Measurements from ENCODE around the gene HMG20A. TPM values are rescaled to one million over a fixed set of nuclear protein-coding genes. Genes with fewer than 3 reads are reported as not detected.

Gene HMG20A
- total and polyA plus RNA-seq, 2 of the 13 experiments (the other 11 are each of a cell fraction or from before 2014, with no cell fraction given) = 28.0 to 35.2 TPM

DNA sequence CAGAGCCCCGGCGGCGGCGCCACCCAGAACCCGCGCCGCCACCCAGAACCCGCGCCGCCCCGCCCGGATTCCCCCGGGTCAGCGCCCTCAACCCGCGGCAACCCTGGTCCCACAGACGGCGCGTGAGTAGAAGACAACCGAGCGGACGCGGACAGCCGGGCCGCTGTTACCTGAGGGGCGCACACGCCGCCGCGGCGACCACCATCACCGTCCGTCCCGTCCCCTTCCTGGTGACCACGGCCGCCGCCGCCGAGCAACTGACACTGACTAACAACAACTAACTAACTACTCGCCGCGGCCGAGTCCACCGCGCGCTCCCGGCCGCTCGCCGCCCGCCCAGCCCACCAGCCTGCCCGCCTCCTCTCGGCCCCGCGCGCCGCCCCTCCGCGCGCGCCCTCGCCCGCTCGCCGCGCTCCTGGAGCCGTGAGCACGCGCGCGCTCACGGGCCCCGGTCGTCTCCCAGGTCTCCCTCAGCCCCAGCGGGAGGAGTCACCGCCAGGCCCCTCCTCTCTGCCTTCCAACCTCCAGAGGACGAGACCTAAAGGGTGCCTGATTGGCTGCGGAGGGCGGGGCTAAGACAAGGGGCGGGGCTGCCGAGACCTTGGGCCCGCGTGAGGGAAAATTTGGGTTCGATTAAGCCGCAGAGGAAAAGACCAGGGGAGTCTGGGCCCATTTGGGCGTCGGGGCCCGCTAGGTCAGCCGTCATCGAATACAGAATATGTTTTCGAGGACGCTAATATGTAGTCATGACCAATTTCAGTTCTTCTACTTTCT is 665 bp upstream of the HMG20A start, which contains the start of gene PEAK1:
Gene PEAK1, minus strand, starts transcription at position 269 of the 774 bp plus-strand sequence. CDS start 238,178 bp downstream, outside the sequence.
- POLR2A ChIA-PET = interaction anchor here (1.0 kb wide), 1 partner anchor 17 kb away, joined by 4 read pairs; no protein-coding TSS in a partner anchor
- Histone ChIP-seq H3K79me2 (ENCODE audit: insufficient read depth, low read length) (peaks cover 80% of the 10 kb centered on the region), H2AFZ (ENCODE audit: low read length) (peak within 1 kb of the TSS; percentile 94)
- TF ChIP-seq, protein P1, sequence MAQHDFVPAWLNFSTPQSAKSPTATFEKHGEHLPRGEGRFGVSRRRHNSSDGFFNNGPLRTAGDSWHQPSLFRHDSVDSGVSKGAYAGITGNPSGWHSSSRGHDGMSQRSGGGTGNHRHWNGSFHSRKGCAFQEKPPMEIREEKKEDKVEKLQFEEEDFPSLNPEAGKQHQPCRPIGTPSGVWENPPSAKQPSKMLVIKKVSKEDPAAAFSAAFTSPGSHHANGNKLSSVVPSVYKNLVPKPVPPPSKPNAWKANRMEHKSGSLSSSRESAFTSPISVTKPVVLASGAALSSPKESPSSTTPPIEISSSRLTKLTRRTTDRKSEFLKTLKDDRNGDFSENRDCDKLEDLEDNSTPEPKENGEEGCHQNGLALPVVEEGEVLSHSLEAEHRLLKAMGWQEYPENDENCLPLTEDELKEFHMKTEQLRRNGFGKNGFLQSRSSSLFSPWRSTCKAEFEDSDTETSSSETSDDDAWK (CRISPR knock-in tag; IDR thresholded peaks at IDR 0.05) = no peak
- no peak for TF ChIP-seq ZNF749 (CRISPR knock-in tag; IDR thresholded peaks at IDR 0.05; ENCODE audit: borderline replicate concordance)
- TF ChIP-seq NKX3-1 (CRISPR knock-in tag; IDR thresholded peaks at IDR 0.05) = no peak
- TF ChIP-seq, protein P2, sequence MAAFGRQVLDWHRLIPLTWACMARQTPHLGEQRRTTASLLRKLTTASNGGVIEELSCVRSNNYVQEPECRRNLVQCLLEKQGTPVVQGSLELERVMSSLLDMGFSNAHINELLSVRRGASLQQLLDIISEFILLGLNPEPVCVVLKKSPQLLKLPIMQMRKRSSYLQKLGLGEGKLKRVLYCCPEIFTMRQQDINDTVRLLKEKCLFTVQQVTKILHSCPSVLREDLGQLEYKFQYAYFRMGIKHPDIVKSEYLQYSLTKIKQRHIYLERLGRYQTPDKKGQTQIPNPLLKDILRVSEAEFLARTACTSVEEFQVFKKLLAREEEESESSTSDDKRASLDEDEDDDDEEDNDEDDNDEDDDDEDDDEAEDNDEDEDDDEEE (CRISPR knock-in tag; IDR thresholded peaks at IDR 0.05) = no peak
- no peak for TF ChIP-seq ASH2L (IDR thresholded peaks at IDR 0.05; ENCODE audit: insufficient read length, low read depth, low read length)
- TF ChIP-seq ZNF207 (IDR thresholded peaks at IDR 0.05; ENCODE audit: borderline replicate concordance) = no peak
- TF ChIP-seq NPAS2 (CRISPR knock-in tag; IDR thresholded peaks at IDR 0.05; ENCODE audit: borderline replicate concordance) = no peak
- no peak for TF ChIP-seq DMAP1 (CRISPR knock-in tag; IDR thresholded peaks at IDR 0.05)
- TF ChIP-seq BCL6 (CRISPR knock-in tag; IDR thresholded peaks at IDR 0.05) = no peak
- peak; percentile 6 for TF ChIP-seq HNRNPLL (IDR thresholded peaks at IDR 0.05; ENCODE audit: low read depth, low read length, poor library complexity, severe bottlenecking)
- 0 out of 2 replicates have a peak, but pooled peaks have one; percentile 54 for TF ChIP-seq ZNF431 (CRISPR knock-in tag; IDR thresholded peaks at IDR 0.05; ENCODE audit: borderline replicate concordance, low read depth)
- no peak for TF ChIP-seq ZNF839 (CRISPR knock-in tag; IDR thresholded peaks at IDR 0.05; ENCODE audit: borderline replicate concordance)
- no peak for TF ChIP-seq TOE1 (CRISPR knock-in tag; IDR thresholded peaks at IDR 0.05)
- TF ChIP-seq, protein P3, sequence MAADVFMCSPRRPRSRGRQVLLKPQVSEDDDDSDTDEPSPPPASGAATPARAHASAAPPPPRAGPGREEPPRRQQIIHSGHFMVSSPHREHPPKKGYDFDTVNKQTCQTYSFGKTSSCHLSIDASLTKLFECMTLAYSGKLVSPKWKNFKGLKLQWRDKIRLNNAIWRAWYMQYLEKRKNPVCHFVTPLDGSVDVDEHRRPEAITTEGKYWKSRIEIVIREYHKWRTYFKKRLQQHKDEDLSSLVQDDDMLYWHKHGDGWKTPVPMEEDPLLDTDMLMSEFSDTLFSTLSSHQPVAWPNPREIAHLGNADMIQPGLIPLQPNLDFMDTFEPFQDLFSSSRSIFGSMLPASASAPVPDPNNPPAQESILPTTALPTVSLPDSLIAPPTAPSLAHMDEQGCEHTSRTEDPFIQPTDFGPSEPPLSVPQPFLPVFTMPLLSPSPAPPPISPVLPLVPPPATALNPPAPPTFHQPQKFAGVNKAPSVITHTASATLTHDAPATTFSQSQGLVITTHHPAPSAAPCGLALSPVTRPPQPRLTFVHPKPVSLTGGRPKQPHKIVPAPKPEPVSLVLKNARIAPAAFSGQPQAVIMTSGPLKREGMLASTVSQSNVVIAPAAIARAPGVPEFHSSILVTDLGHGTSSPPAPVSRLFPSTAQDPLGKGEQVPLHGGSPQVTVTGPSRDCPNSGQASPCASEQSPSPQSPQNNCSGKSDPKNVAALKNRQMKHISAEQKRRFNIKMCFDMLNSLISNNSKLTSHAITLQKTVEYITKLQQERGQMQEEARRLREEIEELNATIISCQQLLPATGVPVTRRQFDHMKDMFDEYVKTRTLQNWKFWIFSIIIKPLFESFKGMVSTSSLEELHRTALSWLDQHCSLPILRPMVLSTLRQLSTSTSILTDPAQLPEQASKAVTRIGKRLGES (CRISPR knock-in tag; IDR thresholded peaks at IDR 0.05; ENCODE audit: borderline replicate concordance) = no peak
- TF ChIP-seq, protein P4, sequence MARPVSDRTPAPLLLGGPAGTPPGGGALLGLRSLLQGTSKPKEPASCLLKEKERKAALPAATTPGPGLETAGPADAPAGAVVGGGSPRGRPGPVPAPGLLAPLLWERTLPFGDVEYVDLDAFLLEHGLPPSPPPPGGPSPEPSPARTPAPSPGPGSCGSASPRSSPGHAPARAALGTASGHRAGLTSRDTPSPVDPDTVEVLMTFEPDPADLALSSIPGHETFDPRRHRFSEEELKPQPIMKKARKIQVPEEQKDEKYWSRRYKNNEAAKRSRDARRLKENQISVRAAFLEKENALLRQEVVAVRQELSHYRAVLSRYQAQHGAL (CRISPR knock-in tag; IDR thresholded peaks at IDR 0.05; ENCODE audit: not compliant biosample characterization) = no peak
- TF ChIP-seq HOXA7 (CRISPR knock-in tag; IDR thresholded peaks at IDR 0.05) = no peak
- TF ChIP-seq, protein P5, sequence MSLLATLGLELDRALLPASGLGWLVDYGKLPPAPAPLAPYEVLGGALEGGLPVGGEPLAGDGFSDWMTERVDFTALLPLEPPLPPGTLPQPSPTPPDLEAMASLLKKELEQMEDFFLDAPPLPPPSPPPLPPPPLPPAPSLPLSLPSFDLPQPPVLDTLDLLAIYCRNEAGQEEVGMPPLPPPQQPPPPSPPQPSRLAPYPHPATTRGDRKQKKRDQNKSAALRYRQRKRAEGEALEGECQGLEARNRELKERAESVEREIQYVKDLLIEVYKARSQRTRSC (CRISPR knock-in tag; IDR thresholded peaks at IDR 0.05; ENCODE audit: low read depth) = no peak

More for the DNA sequence above, 665 bp upstream of the HMG20A start, which contains the start of gene PEAK1:
- Histone ChIP-seq H3K9me3 (ENCODE audit: low read length) (no peaks in the 10 kb centered on the region), H3K4me3 (replicated peaks in 1 of 3; ENCODE audit: insufficient read depth in 1 of 3, low read depth in 2 of 3, low read length in 3 of 3) (peak within 1 kb of the TSS; percentile 87 to 95 (median 95)), H3K4me2 (ENCODE audit: low read depth, low read length) (peak within 1 kb of the TSS; percentile 84), H3K36me3 (replicated peaks in 1 of 2; ENCODE audit: control insufficient read depth in 1 of 2, insufficient read depth in 2 of 2, low read length in 2 of 2) (no peaks in the 10 kb centered on the region), H3K4me1 (ENCODE audit: insufficient read depth, low read length) (peaks cover 64% of the 10 kb centered on the region), H4K20me1 (ENCODE audit: insufficient read depth, low read length) (peaks cover 9% of the 10 kb centered on the region; the same call in 1 of the 2 replicates), H3K27ac (ENCODE audit: extremely low read length, insufficient read depth, low read length) (peak within 1 kb of the TSS; percentile 90), H3K27me3 (ENCODE audit: control insufficient read depth in 1 of 2, insufficient read depth in 2 of 2, low read length in 2 of 2) (no peaks in the 10 kb centered on the region; a peak in 2 of 5 replicates), H3K9ac (ENCODE audit: insufficient read depth, low read depth, low read length) (peak within 1 kb of the TSS; percentile 89)
- DNase-seq (ENCODE audit: low spot score) (peak; percentile 97), ATAC-seq (peak; percentile 94), FAIRE-seq (peak; percentile 28)
- 0% methylated on average over 15 of the region's 92 CpGs for WGBS (ENCODE audit: low lambda C conversion rate)
- intact Hi-C loops (cut with micrococcal nuclease; ENCODE audit: unreplicated experiment) = no loop called here
- in situ Hi-C loops (cut with HindIII; ENCODE audit: extremely low pct_ligation_motif_present, low pct_unique_long_range_greater_than_20kb) = no loop called here
- BruUV-seq (replicated peaks) = no TSS peak
- CTCF ChIA-PET (ENCODE audit: low intra/inter-chr PET ratio, low total read pairs) = no interaction called here

Data from HepG2 (cell line).